Heart right ventricle (tissue), 16 donors: ENCODE results near the gene RAB3B. TPM values are rescaled to one million over a fixed set of nuclear protein-coding genes. Genes with fewer than 3 reads are reported as not detected.

Source experiments
- ATAC-seq, 8 donors: fragments of 200-7000 bp; cut with Tn5 transposase; one replicate each; pipeline ENCODE4 v1.9.1; 2020; ENCODE audit warnings: mild to moderate bottlenecking in 8 of 8, moderate library complexity in 8 of 8, moderate number of reproducible peaks in 1 of 8
- DNase-seq, 2 donors: peaks; one replicate each; pipeline ENCODE4 v3.0.0-alpha.2; 2020
- H3K27ac ChIP-seq, 10 donors: fragments of 200-600 bp; sonication (generic) in 2 of 10; one replicate each; pipeline versions ENCODE4 v1.5.0 to v1.8.0; 2020 to 2022; ENCODE audit warnings: mild to moderate bottlenecking in 3 of 10
- H3K27me3 ChIP-seq, 7 donors: fragments of 200-600 bp; one replicate each; pipeline ENCODE4 v1.8.0; 2021 to 2022; ENCODE audit warnings: mild to moderate bottlenecking in 2 of 7
- H3K36me3 ChIP-seq, 9 donors: fragments of 200-600 bp; sonication (generic) in 1 of 9; one replicate each; pipeline versions ENCODE4 v1.5.0 to v1.8.0; 2020 to 2022; ENCODE audit warnings: mild to moderate bottlenecking in 2 of 9
- H3K4me1 ChIP-seq, 9 donors: fragments of 200-600 bp; sonication (generic) in 1 of 9; one replicate each; pipeline versions ENCODE4 v1.5.0 to v1.8.0; 2020 to 2022; ENCODE audit warnings: mild to moderate bottlenecking in 4 of 9
- H3K4me3 ChIP-seq, 10 donors: fragments of 200-600 bp; sonication (generic) in 2 of 10; one replicate each; pipeline versions ENCODE4 v1.5.0 to v1.8.0; 2020 to 2022; ENCODE audit warnings: mild to moderate bottlenecking in 7 of 10, moderate library complexity in 2 of 10
- H3K9me3 ChIP-seq, 11 donors: fragments of 200-600 bp in 10 of 11; sonication (generic) in 2 of 11; one replicate each; pipeline versions ENCODE4 v1.5.0 to v1.8.0; 2013 to 2022; ENCODE audit warnings: mild to moderate bottlenecking in 2 of 11, control low read depth in 1 of 11, moderate library complexity in 1 of 11
- WGBS, 2 donors: extraction: QIAGEN DNeasy Blood & Tissue Kit; methylation state at CpG; one replicate each; pipeline ENCODE4 v1.1.7; 2013; ENCODE audit warnings: inconsistent platforms in 1 of 2; 5-methylcytosine and 5-hydroxymethylcytosine counted together
- intact Hi-C, 10 donors: fragments of 100-400 bp; cut with DNase I; formaldehyde crosslinking; loops; one replicate each; pipeline versions ENCODE4 v1.11.1 to v1.14.2; 2022
- polyA plus RNA-seq, 2 donors: library from polyadenylated mRNA; stranded (reverse); fragments of 200-250 nt; gene quantifications; one replicate each; pipeline ENCODE4 v1.2.3, GENCODE V29; 2013
- total RNA-seq, 10 donors: library from RNA; stranded (reverse); fragmentation: NEBNext Ultra II Directional in 3 of 10; extraction: Animal tissue kit (Norgen Biotek cat#: 25700) in 3 of 10; gene quantifications; one replicate each; pipeline versions ENCODE4 v1.2.1 to v1.2.4, GENCODE V29; 2021 to 2023
- TF ChIP-seq, protein P1 (sequence below), 9 donors: fragments of 200-600 bp; sonication (generic) in 2 of 9; IDR thresholded peaks; one replicate each; pipeline versions ENCODE4 v1.5.0 to v1.8.0; 2021 to 2022; ENCODE audit warnings: antibody characterized with exemption in 9 of 9, mild to moderate bottlenecking in 5 of 9, moderate library complexity in 1 of 9
- donor health status: Arrhythmogenic right ventricular cardiomyopathy.
- donor health status: ischemic (EF 13 %, LVEDD 7.1; RV severe dilation, severe dysfunction).
- donor health status: healthy with polysubstance abuse.
- donor health status: DM: no; HTN: yes; CAD: no.
- donor health status: DM: no; HTN: no; CAD: no.
- donor health status: ischemic (EF 25% LVEDD 6.9; RV normal size, moderate dysfunction).
- donor health status: ischemic (EF 25% LVEDD 5.7; RV mildly dilated, moderate dysfunction).
- donor health status: healthy.
- donor health status: DM: yes; HTN: yes; CAD: no.
- donor health status: Ischemic cardiomyopathy.
- donor health status: ischemic (EF 35%, LVEDD 5.7; RV mildly dilated, moderate dysfunction).
- donor health status: nonischemic (EF 11% LVEDD 7.7; RV severe dilation, severe dysfunction).
- donor health status: DM: yes; HTN: yes; CAD: no.
- donor health status: PGD.
- donor health status: ischemic (EF 29% LVEDD 5.4; RV normal size, mild dysfunction).
- donor health status: nonischemic (EF 23%, LVEDD 6.1; RV moderate dilation, normal function).

Gene RAB3B
- total and polyA plus RNA-seq, 12 donors, result 0.01 to 0.02 TPM; not detected in 10

DNA sequence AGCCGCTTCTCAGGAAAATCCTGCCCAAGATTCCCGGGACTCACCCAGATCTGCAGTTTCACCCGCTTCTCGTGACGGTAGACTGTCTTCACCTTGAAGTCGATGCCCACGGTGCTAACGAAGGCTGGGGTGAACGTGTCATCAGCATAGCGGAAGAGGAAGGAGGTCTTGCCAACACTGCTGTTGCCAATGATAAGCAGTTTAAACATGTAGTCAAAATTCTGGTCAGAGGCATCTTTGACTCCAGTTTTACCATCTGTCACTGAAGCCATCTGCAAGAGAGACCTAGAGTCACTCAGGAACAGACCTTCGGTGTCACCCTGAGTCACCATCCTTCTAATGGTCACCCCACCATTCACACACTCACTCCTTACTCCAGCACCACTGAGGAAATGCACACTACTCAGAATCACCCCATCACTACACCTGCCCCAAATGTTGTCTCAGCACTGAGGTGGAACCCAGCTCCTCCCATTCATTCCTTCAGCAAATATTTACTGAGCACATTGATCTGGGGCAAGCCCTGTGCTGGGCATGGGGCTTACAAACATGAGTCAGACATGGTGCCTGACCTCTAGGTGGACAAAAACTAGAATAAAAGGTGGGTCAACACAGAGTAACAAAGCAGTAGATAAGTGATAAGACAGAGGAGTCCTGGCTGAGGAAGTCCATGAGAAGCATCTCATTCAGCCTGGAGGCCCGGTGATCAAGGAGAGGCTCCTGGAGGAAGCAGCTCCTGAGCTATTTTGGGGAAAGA is 13.5 kb downstream of the RAB3B start:
- H3K27ac ChIP-seq, result no peak overlapping the region
- no peaks in the 10 kb centered on the region for H3K4me1 ChIP-seq
- H3K9me3 ChIP-seq, result no peaks in the 10 kb centered on the region
- H3K36me3 ChIP-seq, result no peaks in the 10 kb centered on the region
- intact Hi-C loops, result no loop called here
- no peaks in the 10 kb centered on the region for H3K27me3 ChIP-seq
- TF ChIP-seq, protein P1, sequence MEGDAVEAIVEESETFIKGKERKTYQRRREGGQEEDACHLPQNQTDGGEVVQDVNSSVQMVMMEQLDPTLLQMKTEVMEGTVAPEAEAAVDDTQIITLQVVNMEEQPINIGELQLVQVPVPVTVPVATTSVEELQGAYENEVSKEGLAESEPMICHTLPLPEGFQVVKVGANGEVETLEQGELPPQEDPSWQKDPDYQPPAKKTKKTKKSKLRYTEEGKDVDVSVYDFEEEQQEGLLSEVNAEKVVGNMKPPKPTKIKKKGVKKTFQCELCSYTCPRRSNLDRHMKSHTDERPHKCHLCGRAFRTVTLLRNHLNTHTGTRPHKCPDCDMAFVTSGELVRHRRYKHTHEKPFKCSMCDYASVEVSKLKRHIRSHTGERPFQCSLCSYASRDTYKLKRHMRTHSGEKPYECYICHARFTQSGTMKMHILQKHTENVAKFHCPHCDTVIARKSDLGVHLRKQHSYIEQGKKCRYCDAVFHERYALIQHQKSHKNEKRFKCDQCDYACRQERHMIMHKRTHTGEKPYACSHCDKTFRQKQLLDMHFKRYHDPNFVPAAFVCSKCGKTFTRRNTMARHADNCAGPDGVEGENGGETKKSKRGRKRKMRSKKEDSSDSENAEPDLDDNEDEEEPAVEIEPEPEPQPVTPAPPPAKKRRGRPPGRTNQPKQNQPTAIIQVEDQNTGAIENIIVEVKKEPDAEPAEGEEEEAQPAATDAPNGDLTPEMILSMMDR (IDR thresholded peaks at IDR 0.05), result no peak
- 82 to 83% methylated on average over 12 of the region's 12 CpGs for WGBS, 2 donors
- no peak for DNase-seq
- no peak for ATAC-seq
- no peak overlapping the region for H3K4me3 ChIP-seq

DNA sequence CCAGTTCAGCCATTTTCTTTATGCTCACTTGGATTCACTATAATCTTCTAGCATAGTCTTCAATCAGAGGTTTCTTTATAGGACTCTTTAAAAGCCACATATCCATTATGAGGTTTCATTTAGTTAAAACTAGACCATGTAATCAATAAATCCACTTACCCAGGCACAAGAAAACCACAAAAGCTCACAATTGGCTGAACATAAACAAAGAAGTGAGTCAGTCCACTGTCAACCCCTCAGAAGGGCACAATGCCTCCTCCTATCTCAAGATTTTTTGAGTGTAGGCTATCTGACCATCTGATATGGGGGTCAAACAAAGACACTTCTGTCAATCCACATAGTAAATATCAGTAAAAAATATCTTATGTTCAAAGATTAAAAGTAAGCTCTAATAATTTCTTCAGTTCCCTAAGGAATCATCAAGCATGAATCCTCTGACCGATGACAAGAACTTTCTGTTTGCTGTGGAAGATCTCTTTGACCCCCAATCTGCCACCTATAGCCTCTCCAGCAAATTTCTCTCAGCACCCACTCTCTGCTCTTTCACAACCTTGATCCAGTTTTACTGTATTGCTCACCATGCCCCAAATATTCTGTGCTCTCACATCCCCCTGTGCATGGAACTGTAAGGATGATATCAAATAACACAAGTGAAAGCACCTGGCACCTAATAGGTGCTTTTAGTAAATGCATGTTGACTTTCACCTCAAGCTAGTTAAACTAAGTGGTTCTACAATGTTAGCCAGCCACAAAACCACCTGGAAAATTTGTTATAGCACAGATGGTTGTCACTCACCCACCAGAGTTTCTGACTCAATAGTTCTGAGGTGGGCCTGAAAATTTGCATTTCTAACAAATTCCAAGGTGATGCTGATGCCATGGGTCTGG is 16.7 kb downstream of the RAB3B start:
- Histone ChIP-seq H3K36me3 (no peaks in the 10 kb centered on the region), H3K27me3 (peaks cover 0 to 7% (median 4%) of the 10 kb centered on the region in 7 donors), H3K4me3 (no peak overlapping the region), H3K4me1 (no peaks in the 10 kb centered on the region), H3K27ac (no peak overlapping the region), H3K9me3 (no peaks in the 10 kb centered on the region)
- WGBS, 2 donors, result 85 to 90% methylated on average over 1 of the region's 1 CpG
- DNase-seq (no peak), ATAC-seq (no peak)
- intact Hi-C loops, result no loop called here
- TF ChIP-seq, protein P1 (IDR thresholded peaks at IDR 0.05), result no peak

DNA sequence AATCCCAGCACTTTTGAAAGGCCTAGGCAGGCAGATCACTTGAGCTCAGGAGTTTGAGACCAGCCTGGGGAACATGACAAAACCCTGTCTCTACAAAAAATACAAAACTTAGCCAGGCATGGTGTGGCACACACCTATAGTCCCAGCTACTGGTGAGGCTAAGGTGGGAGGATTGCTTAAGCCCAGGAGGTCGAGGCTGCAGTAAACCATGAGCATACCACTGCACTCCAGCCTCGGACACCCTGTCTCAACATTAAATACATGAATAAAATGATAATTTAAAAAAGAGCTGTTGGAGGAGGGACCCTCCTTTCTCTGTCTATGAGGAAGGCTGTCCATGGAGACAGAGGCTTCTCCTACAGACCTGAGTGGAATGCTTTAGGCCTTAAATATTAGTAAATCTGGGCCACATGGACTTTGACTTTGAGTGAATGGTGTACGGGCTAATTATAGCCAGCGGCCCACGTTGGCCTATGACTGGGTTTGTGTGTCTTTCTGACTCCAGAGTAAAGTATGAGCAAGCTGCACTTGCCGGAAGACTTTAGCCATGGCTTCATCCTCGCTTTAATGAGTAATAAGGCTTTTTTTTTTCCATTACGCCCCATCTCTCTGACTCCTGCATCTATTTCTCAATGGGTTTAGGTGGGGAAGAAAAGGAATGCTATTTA is 21.3 kb downstream of the RAB3B start:
- no peak overlapping the region for H3K27ac ChIP-seq

More for the DNA sequence above, 21.3 kb downstream of the RAB3B start:
- H3K9me3 ChIP-seq, result peaks cover 0 to 8% (median 0%) of the 10 kb centered on the region in 11 donors
- DNase-seq (no peak), ATAC-seq (no peak)
- TF ChIP-seq, protein P1 (IDR thresholded peaks at IDR 0.05), result no peak
- intact Hi-C loops, result no loop called here
- H3K27me3 ChIP-seq, result peaks cover 0 to 36% (median 19%) of the 10 kb centered on the region in 7 donors
- H3K4me3 ChIP-seq, result no peak overlapping the region
- no peaks in the 10 kb centered on the region for H3K4me1 ChIP-seq
- no peaks in the 10 kb centered on the region for H3K36me3 ChIP-seq
- 80% methylated on average over 8 of the region's 8 CpGs for WGBS, 2 donors
